NCI-H1694 (cell line): ENCODE results near the gene CCL16.
"Not testable (repeated sequence)": the region's sequence is repeated elsewhere in the genome, so short reads cannot be mapped to it uniquely, and the experiment has no call there.

Source experiments
- DNase-seq: peaks from one replicate; lab custom pipeline; 2025; lab: John Stamatoyannopoulos, UW

The CCL16 gene, protein sequence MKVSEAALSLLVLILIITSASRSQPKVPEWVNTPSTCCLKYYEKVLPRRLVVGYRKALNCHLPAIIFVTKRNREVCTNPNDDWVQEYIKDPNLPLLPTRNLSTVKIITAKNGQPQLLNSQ

GRCh38 chr17:35981246-35981645, at the start of gene CCL16:
TSS of gene CCL16 (minus strand) at chr17:35981497. CDS start at chr17:35981420, 77 bp downstream.
- DNase-seq = no peak

GRCh38 chr17:36030956-36031355, 49.7 kb upstream of the CCL16 start:
- DNase-seq = no peak

DNA sequence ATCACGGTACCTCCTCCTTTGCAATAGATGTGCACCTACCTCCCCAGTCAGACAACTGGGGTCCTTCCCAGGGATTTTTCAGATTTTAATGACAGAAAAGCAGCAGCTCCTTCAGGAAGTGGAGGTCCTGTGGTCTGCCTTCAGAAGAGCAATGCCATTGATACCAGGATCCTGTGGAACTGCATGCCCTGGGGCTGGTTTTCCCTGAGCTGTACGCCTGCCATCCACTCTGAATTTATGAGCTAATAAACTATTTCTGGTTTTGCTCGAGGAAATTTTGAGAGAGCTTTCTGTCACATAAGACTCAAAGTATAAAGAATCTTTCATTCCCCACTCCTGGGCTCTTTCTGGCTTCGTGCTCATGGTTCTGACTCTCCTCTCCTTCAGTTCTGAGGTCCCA, 46.5 kb upstream of the CCL16 start:
- no peak for DNase-seq

- DNase-seq = no peak
Measured at GRCh38 chr17:36024106-36024869, 43.0 kb upstream of the CCL16 start.

GRCh38 chr17:36019423-36019822, 38.1 kb upstream of the CCL16 start:
- DNase-seq = no peak

- no peak for DNase-seq
Measured at GRCh38 chr17:36017799-36018198, 36.5 kb upstream of the CCL16 start, which contains the start of gene CCL23. TSS of gene CCL23 (minus strand) at chr17:36017972. CDS start at chr17:36017897, 75 bp downstream.

DNA sequence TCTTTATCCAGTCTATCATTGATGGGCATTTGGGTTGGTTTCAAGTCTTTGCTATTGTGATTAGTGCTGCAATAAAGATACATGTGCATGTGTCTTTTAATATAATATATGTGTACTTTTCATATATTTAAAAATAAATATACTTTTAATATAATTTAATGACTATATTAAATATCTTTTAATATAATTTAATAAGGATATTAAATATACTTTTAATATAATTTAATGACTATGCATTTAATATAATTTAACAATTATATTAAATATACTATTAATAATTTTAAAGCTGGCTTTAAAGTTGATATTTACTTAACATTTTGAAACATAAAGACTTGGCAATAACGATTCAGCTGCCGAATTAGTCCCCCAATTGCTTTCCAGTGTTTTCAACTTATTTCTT, 35.3 kb upstream of the CCL16 start:
- no peak for DNase-seq

- not testable (repeated sequence) for DNase-seq
Measured at GRCh38 chr17:36015895-36016294, 34.6 kb upstream of the CCL16 start.

DNA sequence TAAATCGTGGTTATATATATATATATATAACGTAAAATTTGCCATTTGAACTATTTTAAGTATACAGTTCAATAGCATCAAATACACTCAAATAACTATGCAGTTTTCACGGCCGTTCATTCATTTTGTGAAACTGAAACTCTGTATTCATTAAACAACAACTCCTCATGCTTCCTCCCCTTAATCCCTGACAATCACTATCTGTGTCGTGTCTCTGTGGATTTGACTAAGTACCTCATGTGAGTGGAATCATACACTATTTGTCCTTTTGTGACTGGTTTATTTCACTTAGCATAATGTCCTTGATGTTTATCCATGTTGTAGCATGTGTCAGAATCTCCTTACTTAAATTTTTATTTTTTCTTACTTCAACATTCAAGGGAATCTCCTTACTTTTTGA, 33.6 kb upstream of the CCL16 start:
- no peak for DNase-seq

DNA sequence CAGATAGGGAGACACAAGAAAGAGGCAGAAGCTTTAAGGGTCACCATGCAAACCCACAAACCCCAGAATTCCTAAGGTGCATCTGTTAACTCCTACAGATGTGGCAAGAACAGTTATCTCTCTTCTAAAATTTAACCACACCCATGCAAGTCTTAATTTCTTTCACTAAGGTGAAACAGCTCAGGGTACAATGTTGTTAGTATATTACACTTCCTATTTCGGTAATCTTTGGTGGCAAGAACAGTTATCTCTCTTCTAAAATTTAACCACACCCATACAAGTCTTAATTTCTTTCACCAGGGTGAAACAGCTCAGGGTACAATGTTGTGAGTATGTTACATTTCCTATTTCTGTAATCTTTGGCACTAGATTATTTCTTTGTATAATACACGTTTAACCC, 29.9 kb upstream of the CCL16 start:
- DNase-seq = no peak

- no peak for DNase-seq
Measured at GRCh38 chr17:36008998-36009665, 27.8 kb upstream of the CCL16 start.

- DNase-seq = no peak
Measured at GRCh38 chr17:36004594-36005108, 23.4 kb upstream of the CCL16 start.

DNA sequence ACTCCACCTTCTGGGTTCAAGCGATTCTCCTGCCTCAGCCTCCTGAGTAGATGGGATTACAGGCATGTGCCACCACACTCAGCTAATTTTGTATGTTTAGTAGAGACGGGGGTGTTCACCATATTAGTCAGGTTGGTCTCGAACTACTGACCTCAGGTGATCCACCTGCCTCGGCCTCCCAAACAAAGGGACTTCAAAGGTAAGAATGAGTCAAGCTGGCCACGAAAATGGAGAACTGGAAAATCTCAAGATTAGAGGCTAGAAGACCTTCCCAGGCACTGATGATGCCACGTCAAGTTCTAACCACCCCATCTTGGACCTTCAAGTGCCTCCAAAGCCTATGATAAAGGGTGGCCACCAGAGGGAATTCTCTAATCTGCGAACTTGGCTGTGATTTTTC, 21.3 kb upstream of the CCL16 start:
- no peak for DNase-seq

GRCh38 chr17:36001862-36002603, 20.7 kb upstream of the CCL16 start:
- no peak for DNase-seq

DNA sequence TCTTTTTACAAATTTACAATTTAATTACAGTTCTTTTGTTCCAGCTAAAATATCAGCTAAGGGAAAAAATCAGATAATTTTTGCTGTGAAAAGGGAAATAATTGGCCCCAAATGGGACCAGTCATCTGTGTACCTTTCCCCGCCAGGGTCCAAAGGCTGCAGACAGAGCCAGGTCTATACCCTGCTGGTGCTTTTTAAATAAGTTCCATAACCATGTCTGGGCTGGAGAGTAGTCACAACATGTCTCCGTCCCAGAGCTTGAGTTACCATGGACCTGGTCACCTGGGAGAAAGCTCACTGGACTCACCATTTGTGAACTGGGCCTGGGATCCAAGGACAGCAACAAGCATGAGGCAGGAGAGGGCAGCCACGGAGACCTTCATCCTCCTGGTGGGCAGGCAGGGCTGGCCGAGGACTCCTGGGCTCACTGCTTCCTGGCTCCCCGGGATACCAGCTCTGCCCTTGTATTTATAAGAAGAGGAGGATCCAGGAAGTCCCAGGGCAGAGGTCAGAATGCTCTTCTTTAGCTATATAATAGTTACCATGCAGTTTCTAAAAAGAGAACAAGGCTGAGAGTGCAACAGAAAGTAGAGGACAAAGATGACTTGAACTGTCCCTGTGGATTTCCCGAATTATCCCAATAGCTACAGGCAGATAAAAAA, 19.9 kb upstream of the CCL16 start, which contains the start of gene CCL15:
CCL15 (minus strand) TSS at position 444 of the 662 bp plus-strand sequence; CDS start at position 383, 61 bp downstream.
- no peak for DNase-seq

GRCh38 chr17:36000732-36001109, 19.4 kb upstream of the CCL16 start:
- DNase-seq = no peak

DNA sequence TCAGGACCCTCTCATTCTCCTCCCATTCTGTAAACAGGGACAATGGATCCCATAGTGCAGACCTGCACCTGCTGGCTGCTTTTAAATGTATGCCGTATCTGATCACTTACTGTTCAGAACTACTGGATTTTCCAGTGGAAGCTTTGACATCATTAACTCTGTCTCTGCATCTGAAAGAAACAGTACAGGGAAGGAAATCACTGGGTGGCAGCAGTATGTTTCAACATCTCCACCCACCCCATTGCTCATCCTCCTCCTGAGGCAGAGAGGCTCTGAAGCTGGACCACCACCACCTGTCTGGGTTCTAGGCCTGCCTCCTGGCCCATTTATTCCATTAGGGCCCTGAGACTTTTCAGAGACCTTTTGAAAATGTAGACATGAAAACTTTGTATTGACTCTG, 17.5 kb upstream of the CCL16 start:
- no peak for DNase-seq

- DNase-seq = no peak
Measured at GRCh38 chr17:35998018-35998545, 16.8 kb upstream of the CCL16 start.

DNA sequence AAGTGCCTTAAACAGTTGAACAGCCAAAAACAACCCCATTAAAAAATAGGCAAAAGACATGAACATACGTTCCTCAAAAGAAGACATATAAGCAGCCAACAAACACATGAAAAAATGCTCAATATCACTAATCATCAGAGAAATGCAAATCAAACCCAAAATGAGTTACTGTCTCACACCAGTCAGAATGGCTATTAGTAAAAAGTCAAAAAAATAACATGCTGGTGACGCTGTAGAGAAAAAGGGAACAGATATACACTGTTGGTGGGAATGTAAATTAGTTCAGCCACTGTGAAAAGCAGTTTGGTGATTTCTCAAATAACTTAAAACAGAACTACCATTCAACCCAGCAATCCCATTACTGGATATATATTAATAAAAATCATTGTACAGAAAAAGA, 14.0 kb upstream of the CCL16 start:
- not testable (repeated sequence) for DNase-seq

- DNase-seq = no peak
Measured at GRCh38 chr17:35991075-35991474, 9.8 kb upstream of the CCL16 start.

GRCh38 chr17:35988164-35988563, 6.9 kb upstream of the CCL16 start:
- no peak for DNase-seq
